NB4 (cell line): ENCODE measurements around the gene ZNF512.

Experiments used
- MAX ChIP-seq: IDR thresholded peaks from 2 replicates; pipeline ENCODE4 v1.6.1; 2011; ENCODE audit warnings: low read depth, low read length
- MYC ChIP-seq: IDR thresholded peaks from 2 replicates; pipeline ENCODE4 v1.6.1; 2011; ENCODE audit warnings: low read depth, low read length
- POLR2A ChIP-seq: IDR thresholded peaks from 2 replicates; pipeline ENCODE4 v1.6.1; 2011; ENCODE audit warnings: mild to moderate bottlenecking; ENCODE audit not compliant: insufficient read length; ENCODE audit errors: extremely low read depth
- TF ChIP-seq, protein P1 (sequence below): IDR thresholded peaks from one replicate; pipeline ENCODE4 v1.5.1; 2012; ENCODE audit warnings: low read depth, low read length

GRCh38 chr2:27559228-27559627, 23.6 kb upstream of the ZNF512 start:
- no peak for TF ChIP-seq MAX
- TF ChIP-seq, protein P1, sequence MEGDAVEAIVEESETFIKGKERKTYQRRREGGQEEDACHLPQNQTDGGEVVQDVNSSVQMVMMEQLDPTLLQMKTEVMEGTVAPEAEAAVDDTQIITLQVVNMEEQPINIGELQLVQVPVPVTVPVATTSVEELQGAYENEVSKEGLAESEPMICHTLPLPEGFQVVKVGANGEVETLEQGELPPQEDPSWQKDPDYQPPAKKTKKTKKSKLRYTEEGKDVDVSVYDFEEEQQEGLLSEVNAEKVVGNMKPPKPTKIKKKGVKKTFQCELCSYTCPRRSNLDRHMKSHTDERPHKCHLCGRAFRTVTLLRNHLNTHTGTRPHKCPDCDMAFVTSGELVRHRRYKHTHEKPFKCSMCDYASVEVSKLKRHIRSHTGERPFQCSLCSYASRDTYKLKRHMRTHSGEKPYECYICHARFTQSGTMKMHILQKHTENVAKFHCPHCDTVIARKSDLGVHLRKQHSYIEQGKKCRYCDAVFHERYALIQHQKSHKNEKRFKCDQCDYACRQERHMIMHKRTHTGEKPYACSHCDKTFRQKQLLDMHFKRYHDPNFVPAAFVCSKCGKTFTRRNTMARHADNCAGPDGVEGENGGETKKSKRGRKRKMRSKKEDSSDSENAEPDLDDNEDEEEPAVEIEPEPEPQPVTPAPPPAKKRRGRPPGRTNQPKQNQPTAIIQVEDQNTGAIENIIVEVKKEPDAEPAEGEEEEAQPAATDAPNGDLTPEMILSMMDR = no peak
- no peak for TF ChIP-seq MYC
- no peak for TF ChIP-seq POLR2A
